Fibroblast of lung (primary cell): Measurements from ENCODE around the gene RRN3. TPM values are rescaled to one million over a fixed set of nuclear protein-coding genes. Genes with fewer than 3 reads are reported as not detected.
"Not testable (repeated sequence)": the region's sequence is repeated elsewhere in the genome, so short reads cannot be mapped to it uniquely, and the experiment has no call there.

Experiments used
- DNase-seq, 2 donors: peaks; one replicate each; pipeline versions ENCODE4 v3.0.0 to v3.0.0-alpha.2; 2010; ENCODE audit warnings: low read depth in 2 of 2
- H2AFZ ChIP-seq: 2 replicates; pipeline ENCODE4 v1.5.1; 2012; ENCODE audit warnings: low read length, control low read depth, inconsistent platforms
- H3K27ac ChIP-seq: 2 replicates; pipeline ENCODE4 v1.5.1; 2011; ENCODE audit warnings: low read length, control low read depth; ENCODE audit not compliant: insufficient read depth
- H3K27me3 ChIP-seq: 2 replicates; pipeline ENCODE4 v1.5.1; 2011; ENCODE audit warnings: mild to moderate bottlenecking, low read length; ENCODE audit not compliant: control insufficient read depth, insufficient read depth
- H3K36me3 ChIP-seq: 2 replicates; pipeline ENCODE4 v1.5.1; 2011; ENCODE audit warnings: low read length; ENCODE audit not compliant: control insufficient read depth, insufficient read depth
- H3K4me1 ChIP-seq: 2 replicates; pipeline ENCODE4 v1.5.1; 2011; ENCODE audit warnings: low read length; ENCODE audit not compliant: control insufficient read depth, insufficient read depth; ENCODE audit errors: extremely low read depth
- H3K4me2 ChIP-seq: 2 replicates; pipeline ENCODE4 v1.5.1; 2011; ENCODE audit warnings: low read length, control low read depth; ENCODE audit not compliant: insufficient read depth; ENCODE audit errors: extremely low read depth
- H3K4me3 ChIP-seq, 4 experiments: fragments of 200-600 bp in 1 of 4; sonication (generic) in 1 of 4; replicated peaks in 1 of 4; 2 replicates each; pipeline ENCODE4 v1.5.1; 2011 to 2016; ENCODE audit warnings: low read length in 4 of 4, low read depth in 3 of 4, mild to moderate bottlenecking in 3 of 4, control low read depth in 2 of 4, inconsistent platforms in 1 of 4, mixed read lengths in 1 of 4; ENCODE audit not compliant: insufficient read depth in 1 of 4; ENCODE audit errors: control extremely low read depth in 1 of 4
- H3K79me2 ChIP-seq: 2 replicates; pipeline ENCODE4 v1.5.1; 2012; ENCODE audit warnings: mild to moderate bottlenecking, low read length, inconsistent platforms; ENCODE audit not compliant: control insufficient read depth, insufficient read depth
- H3K9ac ChIP-seq: 2 replicates; pipeline ENCODE4 v1.5.1; 2011; ENCODE audit warnings: mild to moderate bottlenecking, low read length, control low read depth; ENCODE audit not compliant: insufficient read depth
- H3K9me3 ChIP-seq: 2 replicates; pipeline ENCODE4 v1.5.1; 2012; ENCODE audit warnings: low read depth, low read length; ENCODE audit not compliant: control insufficient read depth, insufficient read depth
- H4K20me1 ChIP-seq: 2 replicates; pipeline ENCODE4 v1.5.1; 2011; ENCODE audit warnings: low read length; ENCODE audit not compliant: control insufficient read depth, insufficient read depth; ENCODE audit errors: extremely low read depth
- polyA minus RNA-seq: library from RNA; depleted of rRNA, polyadenylated mRNA; stranded (reverse); fragments of >200 nt; gene quantifications from 2 replicates; pipeline ENCODE4 v1.2.3, GENCODE V29; 2011; ENCODE audit warnings: low replicate concordance
- polyA plus RNA-seq, 2 donors: library from polyadenylated mRNA; depleted of rRNA in 1 of 2; stranded (reverse) in 1 of 2; unstranded in 1 of 2; fragments of >200 nt; gene quantifications; 2 replicates each; pipeline ENCODE4 v1.2.1, GENCODE V29; 2011 to 2012; ENCODE audit warnings: missing spikeins in 1 of 2
- total RNA-seq: library from RNA; depleted of rRNA; stranded (reverse); fragments of >200 nt; gene quantifications from 2 replicates; pipeline ENCODE4 v1.2.1, GENCODE V29; 2014

Gene RRN3
- total RNA-seq (38.3 and 43.6 TPM in 2 replicates), polyA plus RNA-seq (28.9 and 32.5 TPM in 2 replicates), polyA minus RNA-seq (9.1 and 18.3 TPM in 2 replicates)
- 16.4 and 20.6 TPM in 2 replicates for polyA plus RNA-seq (2012)

GRCh38 chr16:15093955-15094827 lies at the start of gene RRN3:
RRN3 (minus strand) TSS chr16:15094272; CDS start chr16:15094233, 39 bp downstream.
- peak; percentile 92 to 93 for DNase-seq
- H3K27me3 ChIP-seq, H3K4me1 ChIP-seq, H3K9me3 ChIP-seq, H3K36me3 ChIP-seq, H4K20me1 ChIP-seq: not testable (repeated sequence)
- Histone ChIP-seq H3K27ac (peak within 1 kb of the TSS; percentile 91), H3K4me3 (peak within 1 kb of the TSS; percentile 68 to 76 (median 72)), H3K79me2 (peaks cover 12% of the 10 kb centered on the region), H3K4me2 (peak within 1 kb of the TSS; percentile 75), H3K9ac (peak within 1 kb of the TSS; percentile 86), H2AFZ (peak within 1 kb of the TSS; percentile 91)

- Histone ChIP-seq H3K9ac (peak overlapping the region; percentile 50), H3K4me3 (peak overlapping the region in 1 of 4 experiments; percentile 14), H3K27ac (peak overlapping the region; percentile 82), H3K79me2 (peaks cover 40% of the 10 kb centered on the region), H3K4me2 (peak overlapping the region; percentile 59), H3K4me1 (peaks cover 14% of the 10 kb centered on the region)
- not testable (repeated sequence) for H3K27me3 ChIP-seq, DNase-seq, H3K9me3 ChIP-seq, H2AFZ ChIP-seq, H4K20me1 ChIP-seq, H3K36me3 ChIP-seq
These were observed 49.6 kb upstream of the RRN3 start for GRCh38 chr16:15143601-15144091.

- H3K27ac ChIP-seq, result peak overlapping the region; percentile 82
- not testable (repeated sequence) for H3K9ac ChIP-seq, H3K9me3 ChIP-seq, H3K4me2 ChIP-seq, H4K20me1 ChIP-seq, H3K4me3 ChIP-seq, DNase-seq, H3K27me3 ChIP-seq, H2AFZ ChIP-seq, H3K36me3 ChIP-seq
- peaks cover 40% of the 10 kb centered on the region for H3K79me2 ChIP-seq
- H3K4me1 ChIP-seq, result peaks cover 14% of the 10 kb centered on the region
These were observed 49.0 kb upstream of the RRN3 start for GRCh38 chr16:15142891-15143600.

GRCh38 chr16:15142107-15142890 lies 48.2 kb upstream of the RRN3 start:
- H3K27me3 ChIP-seq, H3K9ac ChIP-seq, H3K4me3 ChIP-seq, H3K27ac ChIP-seq, H3K9me3 ChIP-seq, H2AFZ ChIP-seq, DNase-seq, H3K36me3 ChIP-seq, H4K20me1 ChIP-seq, H3K4me2 ChIP-seq: not testable (repeated sequence)
- peaks cover 14% of the 10 kb centered on the region for H3K4me1 ChIP-seq
- peaks cover 37% of the 10 kb centered on the region for H3K79me2 ChIP-seq
